Vagina (tissue), 2 donors: Measurements from ENCODE around the gene KIF3B.

Source experiments
- CTCF ChIP-seq, 3 experiments: fragments of 450-650 bp in 2 of 3; fragments of 200-600 bp in 1 of 3; sonication (generic) in 1 of 3; IDR thresholded peaks; one replicate each; pipeline ENCODE4 v1.5.1; 2017 to 2019; ENCODE audit warnings: antibody characterized with exemption in 3 of 3, mild to moderate bottlenecking in 2 of 3, moderate library complexity in 2 of 3
- POLR2A ChIP-seq, 2 donors: fragments of 450-650 bp; IDR thresholded peaks; one replicate each; pipeline ENCODE4 v1.6.1; 2017; ENCODE audit warnings: antibody characterized with exemption in 2 of 2, mild to moderate bottlenecking in 2 of 2, moderate library complexity in 2 of 2
- POLR2AphosphoS5 ChIP-seq, 2 donors: sonication (generic); formaldehyde crosslinking; IDR thresholded peaks; one replicate each; pipeline ENCODE4 v1.9.0; 2017; ENCODE audit warnings: antibody characterized with exemption in 2 of 2, mild to moderate bottlenecking in 2 of 2, low read depth in 1 of 2; ENCODE audit not compliant: insufficient read depth in 1 of 2

- TF ChIP-seq CTCF (IDR thresholded peaks at IDR 0.05), result no peak
- TF ChIP-seq POLR2AphosphoS5 (IDR thresholded peaks at IDR 0.05; ENCODE audit: insufficient read depth in 1 of 2, low read depth in 1 of 2), result no peak
- no peak for TF ChIP-seq POLR2A (IDR thresholded peaks at IDR 0.05)
Observed at GRCh38 chr20:32382102-32382950, 104.9 kb downstream of the KIF3B start.
